ENCODE measurements around the gene FAM89B.
"Not testable (repeated sequence)": the region's sequence is repeated elsewhere in the genome, so short reads cannot be mapped to it uniquely, and the experiment has no call there.

The FAM89B gene

DNA sequence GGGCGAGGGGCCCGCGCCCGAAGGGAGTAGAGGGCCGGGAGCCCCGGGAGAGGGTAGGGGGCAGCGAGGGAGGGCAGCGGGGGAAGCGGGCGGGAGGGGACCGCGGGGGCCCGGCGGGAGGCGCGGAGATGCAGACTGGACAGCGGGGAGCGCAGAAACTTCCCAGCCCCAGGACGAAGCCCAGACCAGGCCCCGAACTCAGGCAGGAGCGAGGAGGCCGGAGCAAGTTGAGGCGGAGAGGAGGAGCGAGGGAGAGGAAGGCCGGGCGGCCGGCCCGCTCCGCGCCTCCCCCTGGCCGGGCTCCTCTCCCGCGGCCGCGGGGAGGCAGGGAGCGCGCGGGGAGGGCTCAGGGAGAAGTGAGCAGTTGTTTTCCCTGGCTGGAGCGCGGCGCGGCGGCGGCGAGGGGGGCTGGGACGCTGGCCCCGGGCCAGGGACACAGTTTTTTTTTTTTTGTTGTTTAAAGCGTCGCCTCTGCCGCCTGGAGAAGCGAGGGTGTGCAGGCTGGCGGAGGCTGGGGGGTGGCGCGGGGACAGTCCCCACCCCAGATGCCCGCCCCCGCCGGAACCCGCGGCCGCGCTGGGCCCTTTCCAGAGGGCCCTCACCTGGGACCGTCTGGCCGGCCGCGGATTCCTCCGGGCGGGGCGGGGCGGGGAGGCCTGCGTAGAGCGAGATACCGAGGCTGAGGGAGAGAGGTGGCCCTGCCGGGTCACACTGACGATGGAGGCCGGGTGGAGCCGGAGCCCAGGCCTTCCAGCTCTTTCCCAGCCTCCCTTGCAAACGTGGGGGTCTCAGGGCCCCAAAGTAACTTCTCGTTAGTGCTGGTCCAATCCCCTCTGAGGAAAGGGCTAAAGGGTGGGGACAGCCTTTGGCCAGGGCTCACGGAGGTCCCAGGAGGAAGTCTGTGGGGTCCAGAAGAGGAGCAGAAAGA is 14.1 kb upstream of the FAM89B start, which contains the start of gene LTBP3:
Gene LTBP3, minus strand, starts transcription at position 358 of the 928 bp plus-strand sequence. CDS start 400 bp downstream, outside the sequence.
- DNase-seq = peak; percentile 27

DNA sequence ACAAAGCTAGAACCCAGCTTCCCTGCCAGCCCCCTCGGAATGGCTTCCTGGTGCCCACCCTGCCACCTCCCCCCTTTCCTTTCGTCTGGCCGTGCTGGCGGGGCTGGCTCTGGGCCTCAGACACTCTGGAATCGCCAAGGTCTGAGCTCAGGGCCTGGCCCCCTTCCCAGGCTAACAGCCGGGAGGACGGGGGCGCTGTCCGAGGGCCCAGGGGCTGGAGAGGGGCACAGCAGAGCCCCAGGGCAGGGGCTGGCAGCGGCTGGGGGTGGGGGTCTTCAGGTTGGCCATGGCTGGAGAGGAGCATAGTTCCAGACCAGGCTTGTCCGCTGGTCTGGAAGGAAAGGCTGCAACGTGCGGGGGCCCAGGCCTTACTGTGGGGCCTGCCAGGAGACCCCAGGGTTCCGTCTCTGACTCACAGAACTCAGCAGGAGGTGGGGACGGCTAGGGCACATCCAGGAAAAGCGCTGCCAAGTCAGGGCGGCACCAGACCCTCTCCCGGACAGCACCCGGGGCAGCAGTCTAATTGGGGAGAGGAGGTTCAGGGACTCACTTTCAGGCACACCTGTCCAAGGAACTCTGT is 13.3 kb upstream of the FAM89B start:
- DNase-seq = no peak

DNA sequence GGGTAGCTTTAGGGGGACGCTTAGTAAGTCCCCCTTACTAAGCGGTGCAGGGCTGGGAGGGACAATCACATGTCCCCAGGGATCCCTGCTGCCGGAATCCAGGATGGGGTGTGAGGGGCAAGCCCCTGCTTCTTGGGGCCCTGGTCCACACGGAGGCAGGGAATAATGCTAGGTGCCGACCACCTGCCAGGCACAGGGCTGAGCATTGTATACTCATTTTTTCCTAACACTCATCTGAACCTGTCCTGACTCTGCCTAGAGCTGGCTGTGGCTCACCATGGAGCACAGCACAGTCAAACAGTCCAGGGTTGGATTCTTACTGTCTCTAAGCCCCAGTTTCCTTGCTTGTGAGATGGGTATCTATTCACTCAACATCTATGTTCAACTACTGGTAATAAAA is 12.8 kb upstream of the FAM89B start:
- DNase-seq = no peak

DNA sequence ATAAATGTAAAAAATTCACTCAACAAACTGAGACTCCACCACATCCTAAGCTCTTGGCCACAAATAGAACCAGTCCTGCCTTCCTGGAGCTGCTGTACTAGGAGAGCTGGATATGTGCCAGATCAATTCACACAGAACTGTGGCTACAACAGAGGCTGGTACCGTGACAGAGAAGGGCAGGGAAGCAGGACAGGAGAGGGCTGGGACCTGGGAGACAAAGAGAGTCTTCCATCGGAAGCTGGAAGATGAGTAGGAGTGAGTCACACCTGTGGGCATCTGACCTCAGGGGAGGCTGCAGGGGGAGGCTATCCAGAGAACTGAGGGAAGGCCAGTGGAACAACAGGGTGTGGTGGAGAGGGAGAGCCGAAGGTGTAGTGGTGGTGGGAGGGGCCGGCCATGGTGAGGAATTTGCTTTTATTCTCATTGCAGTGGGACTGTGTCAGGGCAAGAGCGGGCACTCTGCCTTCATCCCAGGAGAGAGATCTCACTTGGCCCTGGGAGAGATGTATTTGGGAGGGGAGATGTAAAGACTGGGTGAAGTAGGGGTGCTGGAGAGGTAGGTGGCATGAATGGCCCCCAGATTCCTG is 12.3 kb upstream of the FAM89B start:
- peak; percentile 36 for DNase-seq

DNA sequence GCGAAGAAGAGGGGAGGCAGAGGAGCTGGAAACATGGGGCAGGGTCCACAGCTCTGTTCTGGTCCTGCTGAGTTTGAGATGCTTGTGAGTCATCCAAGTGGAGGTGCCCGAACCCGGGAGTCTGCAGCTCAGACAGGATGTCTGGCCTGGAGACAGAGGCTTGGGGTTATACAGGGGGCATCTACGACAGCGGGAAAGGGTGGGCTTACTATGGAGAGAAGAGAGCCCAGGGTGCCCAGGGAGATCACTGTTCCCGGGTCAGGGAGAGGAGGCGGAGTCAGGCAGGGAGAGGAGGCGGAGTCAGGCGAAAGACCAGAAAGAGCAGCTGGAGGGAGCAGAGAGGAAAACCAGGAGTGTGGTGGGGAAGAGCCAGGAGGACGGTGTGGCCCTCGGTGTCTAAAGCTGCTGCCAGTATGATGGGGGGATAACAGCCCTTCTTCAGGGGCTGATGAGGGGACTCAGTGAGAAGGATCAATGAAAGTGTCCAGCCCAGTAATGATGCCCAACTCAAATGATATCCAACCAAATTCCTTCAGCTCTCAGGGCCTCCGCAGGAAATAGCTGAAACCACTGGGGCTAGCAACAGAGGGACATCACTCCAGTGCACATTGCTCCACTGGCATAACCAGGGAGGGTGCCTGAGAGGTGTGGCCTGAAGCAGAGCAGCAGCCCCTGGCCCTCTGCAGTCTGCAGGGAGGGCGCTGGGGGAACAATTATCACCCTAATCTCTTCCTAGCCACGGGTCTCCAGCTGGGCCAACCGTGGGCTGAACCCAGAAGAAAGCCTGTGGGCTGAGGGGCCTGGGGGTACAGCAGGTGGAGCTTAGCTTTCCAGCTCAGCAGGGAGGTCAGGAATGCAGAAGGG is 11.6 kb upstream of the FAM89B start:
- peak; percentile 61 for DNase-seq

DNA sequence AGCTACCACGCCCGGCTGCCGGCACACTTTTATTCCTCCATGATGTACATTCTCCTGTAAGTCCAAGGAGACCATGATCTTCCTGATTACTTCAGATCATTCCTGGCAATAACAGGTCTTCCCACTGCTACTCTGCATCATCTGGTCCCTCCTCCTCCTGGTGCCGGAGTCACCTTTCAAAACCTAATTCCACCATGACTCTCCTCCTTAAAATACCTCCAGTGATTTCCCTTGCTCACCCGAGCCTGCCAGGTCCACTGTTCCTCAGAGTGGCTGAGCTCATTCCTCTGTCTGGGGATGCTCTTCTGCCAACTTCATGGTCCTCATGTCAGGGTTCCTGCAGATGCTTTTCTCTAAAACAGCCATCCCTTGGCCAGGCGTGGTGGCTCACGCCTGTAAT is 10.3 kb upstream of the FAM89B start:
- DNase-seq = no peak

DNA sequence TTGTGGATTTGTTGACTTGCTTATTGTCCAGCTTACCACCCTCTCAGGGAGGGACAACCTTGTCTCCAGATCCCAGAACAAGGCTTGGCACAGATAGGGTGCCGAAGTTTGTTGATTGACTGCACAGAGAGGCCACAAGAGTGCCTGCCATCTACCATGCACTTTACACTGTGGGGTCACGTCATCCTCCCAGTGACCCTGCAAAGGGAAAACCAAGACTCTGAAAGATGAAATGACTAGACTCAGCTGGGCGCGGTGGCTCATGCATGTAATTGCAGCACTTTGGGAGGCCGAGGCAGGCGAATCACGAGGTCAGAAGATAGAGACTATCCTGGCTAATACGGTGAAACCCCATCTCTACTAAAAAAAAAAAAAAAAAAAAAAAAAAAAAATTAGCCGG is 9.6 kb upstream of the FAM89B start:
- no peak for DNase-seq

DNA sequence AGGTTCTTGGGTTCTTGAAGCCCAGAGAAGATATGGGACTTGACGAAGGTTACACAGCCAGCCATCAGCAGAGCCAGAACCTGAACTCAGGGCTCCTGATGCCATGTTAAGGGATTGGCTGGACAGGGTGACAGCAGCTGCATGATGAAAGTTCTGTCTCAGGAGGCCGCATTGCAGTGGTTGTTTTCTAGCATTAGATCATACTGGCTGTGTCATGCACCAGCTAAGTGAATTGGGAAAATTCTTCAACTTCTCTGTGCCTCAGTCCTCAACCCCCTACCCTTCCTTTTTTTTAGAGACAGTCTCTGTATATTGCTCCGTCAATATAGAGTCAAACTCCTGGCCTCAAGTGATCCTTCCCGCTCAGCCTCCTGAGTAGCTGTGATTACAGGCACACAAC is 8.7 kb upstream of the FAM89B start:
- DNase-seq = no peak

DNA sequence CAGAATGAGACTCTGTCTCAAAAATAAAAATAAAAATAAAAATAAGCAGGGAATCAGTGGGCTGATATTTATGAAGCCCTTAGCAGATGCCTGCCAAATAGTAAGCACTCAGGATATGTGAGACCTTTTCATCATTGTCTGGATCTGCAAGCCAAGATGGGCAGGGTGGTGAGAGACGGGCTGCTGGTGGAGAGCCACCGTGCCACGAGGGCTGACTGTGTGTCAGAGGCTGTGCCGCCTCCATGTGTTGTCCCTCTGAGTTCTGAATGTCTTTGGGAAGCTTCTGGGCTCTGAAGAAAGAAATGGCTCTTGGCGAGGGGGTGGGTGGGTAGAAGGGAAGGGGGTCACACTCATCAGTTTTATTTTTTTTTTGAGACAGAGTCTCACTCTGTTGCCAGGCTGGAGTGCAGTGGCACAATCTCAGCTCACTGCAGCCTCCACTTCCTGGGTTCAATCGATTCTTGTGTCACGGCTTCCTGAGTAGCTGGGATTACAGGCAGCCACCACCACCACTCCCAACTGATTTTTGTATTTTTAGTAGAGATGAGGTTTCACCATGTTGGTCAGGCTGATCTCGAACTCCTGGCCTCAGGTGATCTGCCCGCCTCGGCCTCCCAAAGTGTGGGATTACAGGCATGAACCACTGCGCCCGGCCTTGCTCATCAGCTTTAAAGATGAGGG is 7.3 kb upstream of the FAM89B start:
- DNase-seq = not testable (repeated sequence)

DNA sequence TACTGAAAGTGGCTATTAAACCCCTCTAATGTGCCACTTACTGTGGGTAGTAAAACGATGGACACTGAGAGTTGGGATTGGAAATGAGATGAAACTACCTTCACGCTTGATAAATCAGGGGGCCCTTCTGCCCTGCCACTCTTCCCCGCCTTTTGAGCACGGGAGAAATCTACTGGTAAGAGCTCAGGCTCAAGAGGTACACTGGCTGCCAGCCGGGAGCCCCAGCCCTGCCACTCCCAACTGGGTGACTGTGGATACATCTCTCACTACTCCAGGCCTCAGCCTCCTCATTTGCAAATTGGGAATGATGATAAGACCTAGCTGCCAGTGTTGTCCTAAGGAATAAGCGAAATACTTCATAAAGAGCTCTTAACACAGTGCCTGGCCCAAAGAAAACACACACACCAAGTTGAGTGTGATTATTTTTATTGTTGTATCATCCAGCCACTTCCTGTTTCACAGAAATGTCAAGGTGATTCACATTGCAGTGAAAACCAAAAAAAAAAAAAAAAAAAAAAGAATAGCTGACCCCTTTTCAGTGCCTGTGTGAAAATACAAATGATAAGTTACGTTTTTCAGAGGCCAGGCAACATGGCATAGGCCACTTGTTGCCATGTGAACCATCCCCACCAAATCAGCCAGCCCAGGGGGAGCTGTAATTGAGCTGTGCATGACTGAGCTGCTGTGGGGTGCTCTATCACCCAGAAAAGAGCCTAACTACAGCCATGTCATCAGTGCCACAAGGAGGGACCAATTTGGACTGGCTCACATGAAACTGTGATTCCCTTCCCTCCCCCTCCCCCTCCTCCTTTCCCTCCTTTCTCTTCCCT is 6.5 kb upstream of the FAM89B start:
- peak; percentile 70 for DNase-seq

DNA sequence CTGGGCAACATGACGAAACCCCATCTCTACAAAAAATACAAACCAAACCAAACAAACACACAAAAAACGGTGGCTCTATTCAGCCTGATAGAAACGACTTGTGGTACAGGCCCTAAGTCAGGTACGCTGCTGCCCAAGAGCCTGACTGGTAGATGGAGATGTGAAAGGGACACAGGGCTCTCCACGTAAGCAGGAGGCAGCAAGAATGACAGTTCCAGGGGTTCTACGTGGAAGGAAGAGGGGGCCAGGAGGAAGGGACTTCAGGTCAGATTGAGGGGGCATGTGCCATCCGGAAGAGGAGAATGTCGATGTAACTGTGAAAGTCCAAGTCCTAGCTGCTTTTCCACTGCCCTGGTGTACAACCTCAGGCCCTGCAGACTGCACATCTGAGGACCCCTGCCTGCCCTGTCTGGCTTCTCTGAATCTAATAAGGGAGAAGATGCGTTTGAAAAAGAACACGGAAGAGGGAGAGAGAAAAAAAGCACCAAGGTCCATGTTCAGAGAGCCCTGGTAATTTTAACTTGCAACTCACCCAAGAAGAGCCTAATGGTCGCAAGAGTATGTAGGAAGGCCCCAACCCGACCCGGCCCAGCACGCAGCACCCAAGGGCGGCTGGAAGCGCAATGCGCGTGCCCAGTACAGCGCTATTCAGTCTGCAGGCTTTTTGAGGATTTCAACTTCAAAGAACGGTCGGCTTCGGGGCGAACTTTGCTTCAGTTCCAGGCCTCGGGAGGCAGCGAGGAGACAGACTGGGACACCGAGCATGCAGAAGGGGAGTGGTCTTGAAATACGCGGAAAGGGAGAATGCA is 3.0 kb upstream of the FAM89B start:
- DNase-seq = no peak

DNA sequence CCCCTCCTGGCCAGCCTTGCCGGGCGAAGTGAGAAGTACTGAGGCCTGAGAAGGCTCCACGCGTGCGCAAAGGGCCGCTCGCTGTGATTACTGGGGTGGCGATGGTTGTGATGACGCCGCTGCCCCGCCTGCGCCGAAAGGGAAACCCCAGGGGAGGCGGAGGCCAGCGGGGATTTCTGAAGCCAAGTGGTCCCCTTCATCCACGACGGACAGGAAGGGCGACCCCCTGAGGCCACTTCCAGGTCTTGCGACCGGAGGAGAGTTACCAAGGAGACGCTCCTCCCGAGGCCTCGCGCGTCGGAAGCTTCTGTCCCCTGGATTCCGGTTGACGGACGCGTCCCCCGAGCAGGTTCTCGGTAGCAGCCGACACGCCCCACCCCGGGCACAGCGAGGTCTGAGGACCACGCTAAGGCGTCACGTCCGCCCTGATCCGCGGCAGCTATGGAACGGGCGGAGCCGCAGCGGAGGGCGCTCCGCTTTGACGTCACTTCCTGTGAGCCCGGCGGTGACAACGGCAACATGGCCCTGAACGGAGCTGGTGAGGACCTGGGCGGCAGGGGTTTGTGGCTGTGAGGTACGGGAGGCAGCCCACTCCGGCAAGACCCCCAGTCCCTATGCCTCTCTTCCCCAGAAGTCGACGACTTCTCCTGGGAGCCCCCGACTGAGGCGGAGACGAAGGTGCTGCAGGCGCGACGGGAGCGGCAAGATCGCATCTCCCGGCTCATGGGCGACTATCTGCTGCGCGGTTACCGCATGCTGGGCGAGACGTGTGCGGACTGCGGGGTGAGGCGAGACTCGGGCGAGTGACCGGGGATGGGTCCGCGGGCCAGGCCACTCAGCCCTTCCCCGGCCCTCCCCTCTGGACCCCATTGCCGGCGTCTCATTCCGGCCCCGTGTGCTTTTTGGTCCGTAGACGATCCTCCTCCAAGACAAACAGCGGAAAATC is 2.1 kb upstream of the FAM89B start, which contains the start of gene ZNRD2:
Gene ZNRD2, plus strand, starts transcription at position 505 of the 946 bp plus-strand sequence. Its CDS starts 15 bp downstream, at position 520.
- DNase-seq = peak; percentile 96

DNA sequence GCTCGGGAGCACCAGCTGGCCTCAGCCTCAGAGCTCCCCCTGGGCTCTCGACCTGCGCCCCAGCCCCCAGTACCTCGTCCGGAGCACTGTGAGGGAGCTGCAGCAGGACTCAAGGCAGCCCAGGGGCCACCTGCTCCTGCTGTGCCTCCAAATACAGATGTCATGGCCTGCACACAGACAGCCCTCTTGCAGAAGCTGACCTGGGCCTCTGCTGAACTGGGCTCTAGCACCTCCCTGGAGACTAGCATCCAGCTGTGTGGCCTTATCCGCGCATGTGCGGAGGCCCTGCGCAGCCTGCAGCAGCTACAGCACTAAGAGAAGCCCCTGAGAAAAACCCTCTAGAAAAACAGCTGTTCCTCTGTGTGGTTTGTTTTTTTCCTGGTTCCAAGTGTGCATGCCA is 918 bp upstream of the FAM89B start:
- no peak for DNase-seq

DNA sequence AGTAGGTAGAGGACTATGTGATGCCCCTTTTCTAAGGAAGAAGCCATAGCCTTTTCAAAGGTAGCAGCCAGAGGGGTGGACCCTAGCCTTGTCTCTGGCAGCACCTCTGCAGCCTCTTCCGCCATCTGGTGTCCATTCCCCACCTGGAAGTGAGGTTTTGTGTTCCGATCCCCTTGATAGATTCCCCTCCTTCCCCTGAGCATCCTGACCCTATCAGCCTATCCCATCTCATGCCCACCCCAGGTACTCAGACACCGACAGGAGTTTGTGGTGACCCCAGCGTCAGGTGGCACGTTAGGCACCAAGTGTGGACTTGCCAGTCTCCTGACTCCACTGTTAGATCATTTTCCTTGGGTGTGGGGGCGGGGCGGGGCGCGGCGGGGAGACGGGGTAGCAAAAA is 398 bp upstream of the FAM89B start:
- peak; percentile 48 for DNase-seq

DNA sequence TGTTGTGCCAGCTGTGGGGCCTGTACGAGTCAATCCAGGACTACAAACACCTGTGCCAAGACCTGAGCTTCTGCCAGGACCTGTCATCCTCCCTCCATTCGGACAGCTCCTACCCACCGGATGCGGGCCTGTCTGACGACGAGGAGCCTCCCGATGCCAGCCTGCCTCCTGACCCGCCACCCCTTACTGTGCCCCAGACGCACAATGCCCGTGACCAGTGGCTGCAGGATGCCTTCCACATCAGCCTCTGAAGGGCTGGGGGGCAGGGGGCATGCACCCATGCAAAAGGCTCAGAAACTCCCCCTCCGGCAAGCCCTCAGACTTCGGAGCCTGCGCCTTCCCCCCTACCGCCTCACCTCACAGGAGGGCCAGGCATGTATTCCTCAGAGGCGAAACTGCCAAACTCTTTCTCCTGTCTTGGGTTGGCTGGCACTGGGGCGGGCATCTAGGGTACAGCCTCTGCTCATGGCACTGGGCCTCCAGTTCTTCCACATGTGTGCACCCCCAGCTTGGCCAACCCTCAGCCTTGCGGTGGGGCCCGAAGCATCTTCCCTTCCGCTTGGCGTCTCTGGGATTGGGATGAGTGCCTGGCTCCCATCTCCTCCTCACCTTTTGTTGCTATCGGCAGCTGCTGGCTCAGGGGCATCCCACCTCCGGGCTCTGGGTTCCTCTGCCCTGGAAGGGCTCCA is 1.2 kb downstream of the FAM89B start:
- no peak for DNase-seq

DNA sequence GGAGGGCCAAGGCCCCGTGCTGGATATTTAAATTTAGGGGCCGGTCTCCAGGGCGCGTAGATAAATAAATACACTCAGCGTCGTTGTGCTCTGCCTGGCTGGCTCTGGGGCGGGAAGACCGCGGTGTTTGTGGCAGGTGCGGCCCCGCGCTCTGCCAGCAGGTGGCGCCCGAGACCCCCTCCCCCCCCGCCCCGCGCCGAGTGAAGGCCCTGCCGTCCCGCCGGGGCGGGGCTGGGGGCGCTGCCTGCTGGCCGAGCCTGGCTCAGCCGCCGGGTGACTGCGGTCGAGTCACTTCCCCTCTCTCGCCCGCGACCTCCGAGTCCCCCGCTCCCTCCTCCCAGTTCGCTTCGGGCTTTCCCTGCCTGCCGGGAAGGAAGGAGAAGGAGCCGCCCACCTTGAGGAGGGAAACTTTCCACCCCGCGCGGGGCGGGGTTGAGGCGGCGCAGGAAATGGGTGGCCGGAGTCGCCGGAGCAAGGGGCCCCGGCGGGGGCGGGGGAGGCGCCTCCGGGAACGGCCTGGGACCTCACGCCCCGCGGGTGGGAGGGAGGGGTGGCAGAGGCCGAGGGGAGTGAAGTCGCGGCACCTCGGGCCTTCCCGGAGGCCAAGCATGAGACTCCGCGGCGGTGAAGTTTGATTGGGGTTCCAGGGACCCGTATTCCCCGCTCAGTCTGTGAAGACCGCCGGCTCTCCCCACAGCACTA is 1.9 kb downstream of the FAM89B start:
- peak; percentile 85 for DNase-seq

DNA sequence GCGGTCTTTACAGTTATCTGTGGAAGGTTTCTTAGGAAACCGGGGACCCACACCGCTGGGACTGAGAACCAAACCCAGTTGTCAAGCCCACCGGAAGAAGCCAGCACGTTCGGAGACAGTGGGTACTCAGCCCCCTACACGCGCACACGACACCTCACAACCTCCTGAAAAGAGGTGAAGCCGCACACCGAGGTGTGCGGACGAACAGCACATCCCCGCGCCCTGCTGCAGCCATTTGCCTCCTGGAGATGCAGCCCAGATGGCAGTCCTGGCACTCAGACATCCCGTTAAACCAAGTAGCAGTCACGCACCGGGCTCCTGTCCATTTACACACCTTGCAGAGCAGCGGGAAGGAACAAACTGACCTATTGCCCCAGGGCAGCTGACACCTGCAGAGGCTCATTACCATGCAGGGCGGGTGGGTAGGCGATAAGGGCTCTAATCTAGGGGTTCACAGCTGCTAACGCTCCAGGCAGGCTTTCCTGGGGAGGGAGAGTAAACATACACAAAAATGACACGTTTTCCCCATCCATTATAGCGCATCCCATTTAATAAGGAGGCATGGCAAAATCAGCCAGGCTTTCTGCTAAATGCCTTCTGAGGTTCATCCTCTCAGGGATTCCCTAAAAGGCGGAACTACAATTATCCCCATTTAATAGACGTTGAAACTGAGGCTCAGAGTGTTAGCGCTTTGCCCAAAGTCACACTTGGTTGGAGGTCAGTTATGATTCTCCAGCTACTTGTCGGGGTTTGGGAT is 2.7 kb downstream of the FAM89B start:
- peak; percentile 11 for DNase-seq

All from NCI-H2227 treated with DMSO at 0.1 percent for 48 hours (cell line).